ENCODE measurements around the gene COX19. TPM values are rescaled to one million over a fixed set of nuclear protein-coding genes. Genes with fewer than 3 reads are reported as not detected.
A peak's percentile ranks its signal among the peaks of the same experiment; 100 is the strongest.

Gene COX19
- total RNA-seq, 1 experiment from 2014 or later: 28.9 TPM

DNA sequence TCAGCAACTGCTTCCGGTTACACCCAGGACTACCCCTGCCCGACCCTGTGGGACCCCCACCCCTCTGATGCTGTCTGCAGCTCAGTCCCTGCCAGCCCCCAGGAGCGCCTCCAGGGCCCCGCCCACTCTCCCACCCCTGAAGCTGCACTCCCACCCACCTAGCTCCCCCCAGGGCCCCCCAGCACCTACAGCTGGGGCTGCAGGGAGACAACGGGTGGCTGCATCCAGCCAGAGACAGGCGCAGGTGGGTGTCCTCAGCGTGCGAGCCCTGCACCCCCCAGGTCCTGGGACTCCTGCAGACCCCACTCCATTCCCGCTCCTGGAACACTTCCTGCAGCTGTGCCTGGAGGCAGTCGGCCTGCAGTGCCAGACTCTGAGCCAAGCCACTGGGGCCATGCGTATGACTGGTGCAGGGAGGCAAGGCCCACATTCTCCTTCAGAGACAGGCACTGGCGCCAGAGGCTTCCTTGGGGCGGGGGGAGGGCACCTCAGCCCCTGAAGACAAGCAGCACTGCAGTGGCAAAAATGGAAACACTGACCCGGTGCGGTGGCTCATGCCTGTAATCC, 13.7 kb upstream of the COX19 start:
- Histone ChIP-seq H3K4me3 (no peak overlapping the region), H3K9me2 (ENCODE audit: insufficient read depth) (no peaks in the 10 kb centered on the region), H3K9me3 (ENCODE audit: insufficient read depth, low read depth) (no peaks in the 10 kb centered on the region), H3K27ac (no peak overlapping the region), H2AFZ (no peak overlapping the region), H3K79me2 (ENCODE audit: low read depth) (no peaks in the 10 kb centered on the region), H3K4me1 (replicated peaks; ENCODE audit: insufficient read depth) (no peaks in the 10 kb centered on the region), H3K27me3 (ENCODE audit: insufficient read depth, low read depth) (no peaks in the 10 kb centered on the region), H3F3A (ENCODE audit: insufficient read depth, low read depth) (peaks cover 11% of the 10 kb centered on the region; the same call in 1 of the 2 replicates), H3K4me2 (no peak overlapping the region), H3K36me3 (ENCODE audit: low read depth) (no peaks in the 10 kb centered on the region), H4K20me1 (ENCODE audit: insufficient read depth) (peaks cover 6% of the 10 kb centered on the region; the same call in 1 of the 2 replicates)
- POLR2A ChIA-PET (ENCODE audit: unreplicated experiment): interaction anchor here (0.8 kb wide), 1 partner anchor 147 kb away, joined by 4 read pairs; no protein-coding TSS in a partner anchor
- DNase-seq: no peak
- CTCF ChIA-PET: interaction anchor here (0.7 kb wide), 1 partner anchor 188 kb away, joined by 3 read pairs; no protein-coding TSS in a partner anchor
- BruUV-seq (replicated peaks): no TSS peak
- intact Hi-C loops (cut with micrococcal nuclease; ENCODE audit: unreplicated experiment): loop anchor here (1.0 kb wide), 1 partner anchor 40 kb away; no protein-coding TSS in a partner anchor
- TF ChIP-seq EZH2 (IDR thresholded peaks at IDR 0.05; ENCODE audit: low read depth): no peak
- TF ChIP-seq, protein P1, sequence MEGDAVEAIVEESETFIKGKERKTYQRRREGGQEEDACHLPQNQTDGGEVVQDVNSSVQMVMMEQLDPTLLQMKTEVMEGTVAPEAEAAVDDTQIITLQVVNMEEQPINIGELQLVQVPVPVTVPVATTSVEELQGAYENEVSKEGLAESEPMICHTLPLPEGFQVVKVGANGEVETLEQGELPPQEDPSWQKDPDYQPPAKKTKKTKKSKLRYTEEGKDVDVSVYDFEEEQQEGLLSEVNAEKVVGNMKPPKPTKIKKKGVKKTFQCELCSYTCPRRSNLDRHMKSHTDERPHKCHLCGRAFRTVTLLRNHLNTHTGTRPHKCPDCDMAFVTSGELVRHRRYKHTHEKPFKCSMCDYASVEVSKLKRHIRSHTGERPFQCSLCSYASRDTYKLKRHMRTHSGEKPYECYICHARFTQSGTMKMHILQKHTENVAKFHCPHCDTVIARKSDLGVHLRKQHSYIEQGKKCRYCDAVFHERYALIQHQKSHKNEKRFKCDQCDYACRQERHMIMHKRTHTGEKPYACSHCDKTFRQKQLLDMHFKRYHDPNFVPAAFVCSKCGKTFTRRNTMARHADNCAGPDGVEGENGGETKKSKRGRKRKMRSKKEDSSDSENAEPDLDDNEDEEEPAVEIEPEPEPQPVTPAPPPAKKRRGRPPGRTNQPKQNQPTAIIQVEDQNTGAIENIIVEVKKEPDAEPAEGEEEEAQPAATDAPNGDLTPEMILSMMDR (conservative IDR thresholded peaks at IDR 0.05): no peak

DNA sequence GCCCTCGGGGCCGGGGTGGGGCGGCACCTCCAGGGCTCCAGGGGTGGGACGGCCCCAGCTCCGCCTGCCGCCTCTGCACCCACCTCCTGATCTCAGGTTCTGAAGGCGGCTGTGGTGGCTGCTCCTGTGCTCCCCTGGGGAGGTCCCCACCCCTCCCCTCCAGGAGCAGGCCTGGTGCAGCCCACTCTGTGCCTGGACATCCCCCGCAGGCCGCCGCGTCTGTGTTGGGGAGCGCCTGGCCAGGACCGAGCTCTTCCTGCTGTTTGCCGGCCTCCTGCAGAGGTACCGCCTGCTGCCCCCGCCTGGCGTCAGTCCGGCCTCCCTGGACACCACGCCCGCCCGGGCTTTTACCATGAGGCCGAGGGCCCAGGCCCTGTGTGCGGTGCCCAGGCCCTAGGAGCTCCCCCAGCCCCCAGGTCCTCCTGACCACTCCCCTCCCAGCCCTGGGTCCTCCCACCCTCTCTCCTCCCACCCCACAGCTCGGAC, 13.1 kb upstream of the COX19 start:
- H3K4me1 ChIP-seq (replicated peaks; ENCODE audit: insufficient read depth): no peaks in the 10 kb centered on the region
- no peak overlapping the region for H2AFZ ChIP-seq
- H3K27ac ChIP-seq: no peak overlapping the region
- TF ChIP-seq, protein P1 (conservative IDR thresholded peaks at IDR 0.05): no peak
- TF ChIP-seq EZH2 (IDR thresholded peaks at IDR 0.05; ENCODE audit: low read depth): no peak
- POLR2A ChIA-PET (ENCODE audit: unreplicated experiment): interaction anchor here (0.5 to 0.8 kb wide), 4 partner anchors 87 to 451 kb away, joined by 3 to 5 read pairs (median 4); no protein-coding TSS in a partner anchor
- DNase-seq: peak in 1 of 2 experiments; percentile 70
- H3K9me3 ChIP-seq (ENCODE audit: insufficient read depth, low read depth): no peaks in the 10 kb centered on the region
- CTCF ChIA-PET: interaction anchor here (0.6 to 0.7 kb wide), 2 partner anchors 189 to 202 kb away, joined by 3 read pairs; no protein-coding TSS in a partner anchor
- H3K4me2 ChIP-seq: peak overlapping the region; percentile 42; the same call in 1 of the 2 replicates
- no peaks in the 10 kb centered on the region for H3K36me3 ChIP-seq (ENCODE audit: low read depth)
- BruUV-seq (replicated peaks): no TSS peak
- H3K9me2 ChIP-seq (ENCODE audit: insufficient read depth): no peaks in the 10 kb centered on the region
- intact Hi-C loops (cut with micrococcal nuclease; ENCODE audit: unreplicated experiment): loop anchor here (1.0 kb wide), 1 partner anchor 39 kb away; no protein-coding TSS in a partner anchor
- peaks cover 11% of the 10 kb centered on the region; the same call in 1 of the 2 replicates for H3F3A ChIP-seq (ENCODE audit: insufficient read depth, low read depth)
- no peaks in the 10 kb centered on the region for H3K27me3 ChIP-seq (ENCODE audit: insufficient read depth, low read depth)
- peaks cover 6% of the 10 kb centered on the region; the same call in 1 of the 2 replicates for H4K20me1 ChIP-seq (ENCODE audit: insufficient read depth)
- H3K79me2 ChIP-seq (ENCODE audit: low read depth): no peaks in the 10 kb centered on the region
- no peak overlapping the region for H3K4me3 ChIP-seq

DNA sequence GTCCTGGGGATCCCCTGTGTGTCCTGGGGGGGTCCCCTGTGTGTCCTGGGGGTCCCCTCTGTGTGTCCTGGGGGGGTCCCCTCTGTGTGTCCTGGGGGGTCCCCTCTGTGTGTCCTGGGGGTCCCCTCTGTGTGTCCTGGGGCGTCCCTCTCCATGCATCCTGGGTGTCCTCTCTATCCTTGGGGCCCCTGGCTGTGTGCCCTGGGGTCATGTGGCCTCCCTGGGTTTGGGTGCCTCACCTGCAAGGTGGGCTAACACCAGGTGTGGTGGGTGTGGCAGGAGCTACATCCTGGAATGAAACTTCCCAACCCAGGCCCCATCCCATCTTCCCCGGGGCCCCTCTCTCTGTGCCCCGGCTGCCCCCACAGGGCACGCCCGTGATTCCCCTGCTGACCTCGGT, 12.6 kb upstream of the COX19 start:
- H2AFZ ChIP-seq: no peak overlapping the region
- 0 out of 2 replicates have a peak, but pooled peaks cover 6% of the 10 kb centered on the region for H4K20me1 ChIP-seq (ENCODE audit: insufficient read depth)
- no peaks in the 10 kb centered on the region for H3K9me3 ChIP-seq (ENCODE audit: insufficient read depth, low read depth)
- TF ChIP-seq, protein P1 (conservative IDR thresholded peaks at IDR 0.05): no peak
- no peak for TF ChIP-seq EZH2 (IDR thresholded peaks at IDR 0.05; ENCODE audit: low read depth)
- no peak overlapping the region for H3K27ac ChIP-seq
- peak overlapping the region; percentile 42; the same call in 1 of the 2 replicates for H3K4me2 ChIP-seq
- DNase-seq: no peak
- H3F3A ChIP-seq (ENCODE audit: insufficient read depth, low read depth): peaks cover 11% of the 10 kb centered on the region; the same call in 1 of the 2 replicates
- H3K4me3 ChIP-seq: no peak overlapping the region
- no peaks in the 10 kb centered on the region for H3K36me3 ChIP-seq (ENCODE audit: low read depth)
- H3K9me2 ChIP-seq (ENCODE audit: insufficient read depth): no peaks in the 10 kb centered on the region
- intact Hi-C loops (cut with micrococcal nuclease; ENCODE audit: unreplicated experiment): loop anchor here (1.0 kb wide), 1 partner anchor 39 kb away; no protein-coding TSS in a partner anchor
- no peaks in the 10 kb centered on the region for H3K27me3 ChIP-seq (ENCODE audit: insufficient read depth, low read depth)
- no peaks in the 10 kb centered on the region for H3K4me1 ChIP-seq (replicated peaks; ENCODE audit: insufficient read depth)
- no TSS peak for BruUV-seq (replicated peaks)
- ChIA-PET POLR2A (ENCODE audit: unreplicated experiment) (interaction anchor here (0.5 to 0.6 kb wide), 3 partner anchors 88 to 450 kb away, joined by 3 to 5 read pairs (median 3); no protein-coding TSS in a partner anchor), CTCF (interaction anchor here (0.6 kb wide), 1 partner anchor 202 kb away, joined by 3 read pairs; no protein-coding TSS in a partner anchor)
- no peaks in the 10 kb centered on the region for H3K79me2 ChIP-seq (ENCODE audit: low read depth)
